ENCODE results near the gene RPS21.

DNA sequence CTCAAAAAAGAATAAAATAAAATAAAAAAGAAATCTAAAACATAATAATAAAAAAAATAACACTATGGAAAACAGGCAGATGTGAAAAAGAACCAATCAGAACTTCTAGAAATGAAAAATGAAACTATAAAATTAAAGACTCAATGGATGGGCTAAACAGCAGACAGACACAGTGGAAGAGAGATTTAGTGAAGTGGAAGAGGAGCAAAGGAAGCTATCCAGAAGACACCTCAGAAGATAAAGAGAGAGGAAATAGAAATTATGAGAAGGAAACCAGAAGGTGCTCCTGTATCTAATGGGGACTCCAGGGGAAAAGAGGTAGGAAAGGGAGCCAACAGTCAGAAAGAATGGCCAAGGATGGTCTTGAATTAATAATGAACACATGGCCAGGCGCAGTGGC lies 38.3 kb upstream of the RPS21 start:
- TF ChIP-seq CEBPG (CRISPR knock-in tag; IDR thresholded peaks at IDR 0.05) (no peak), POLR2AphosphoS5 (IDR thresholded peaks at IDR 0.05; ENCODE audit: low read depth, low read length) (no peak), CTCF (CRISPR knock-in tag; IDR thresholded peaks at IDR 0.05) (no peak), MATR3 (CRISPR knock-in tag; IDR thresholded peaks at IDR 0.05) (no peak), JUN (CRISPR knock-in tag; IDR thresholded peaks at IDR 0.05) (no peak), ZNF138 (CRISPR knock-in tag; IDR thresholded peaks at IDR 0.05; ENCODE audit: low read depth) (no peak), EZH2 (conservative IDR thresholded peaks at IDR 0.05; ENCODE audit: low read depth, low read length) (no peak), FOXA3 (CRISPR knock-in tag; IDR thresholded peaks at IDR 0.05) (no peak), CHD2 (IDR thresholded peaks at IDR 0.05; ENCODE audit: low read depth, low read length) (no peak)
- TF ChIP-seq, protein P1, sequence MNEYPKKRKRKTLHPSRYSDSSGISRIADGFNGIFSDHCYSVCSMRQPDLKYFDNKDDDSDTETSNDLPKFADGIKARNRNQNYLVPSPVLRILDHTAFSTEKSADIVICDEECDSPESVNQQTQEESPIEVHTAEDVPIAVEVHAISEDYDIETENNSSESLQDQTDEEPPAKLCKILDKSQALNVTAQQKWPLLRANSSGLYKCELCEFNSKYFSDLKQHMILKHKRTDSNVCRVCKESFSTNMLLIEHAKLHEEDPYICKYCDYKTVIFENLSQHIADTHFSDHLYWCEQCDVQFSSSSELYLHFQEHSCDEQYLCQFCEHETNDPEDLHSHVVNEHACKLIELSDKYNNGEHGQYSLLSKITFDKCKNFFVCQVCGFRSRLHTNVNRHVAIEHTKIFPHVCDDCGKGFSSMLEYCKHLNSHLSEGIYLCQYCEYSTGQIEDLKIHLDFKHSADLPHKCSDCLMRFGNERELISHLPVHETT (CRISPR knock-in tag; conservative IDR thresholded peaks at IDR 0.05) = no peak

All from HepG2 (cell line).